ENCODE measurements around the gene KIAA0753. TPM values are rescaled to one million over a fixed set of nuclear protein-coding genes. Genes with fewer than 3 reads are reported as not detected.

KIAA0753 gene
- total and polyA plus RNA-seq, 9 of the 15 experiments (the other 6 are each of a cell fraction or from before 2014, with no cell fraction given): 2.0 to 9.0 (median 6.9) TPM

GRCh38 chr17:6545291-6545690 lies 95.2 kb downstream of the KIAA0753 start:
- no peak overlapping the region for H3K27ac ChIP-seq (ENCODE audit: extremely low read depth, low read depth, low read length)
- ATAC-seq (no peak), FAIRE-seq (no peak), DNase-seq (ENCODE audit: extremely low read depth in 1 of 4, low spot score in 3 of 4) (no peak)
- H3K9me1 ChIP-seq (ENCODE audit: control insufficient read depth, insufficient read depth, low read length): no peaks in the 10 kb centered on the region
- ChIA-PET CTCF (ENCODE audit: low intra/inter-chr PET ratio) (no interaction called here), POLR2A (no interaction called here)
- H3K79me2 ChIP-seq (ENCODE audit: control insufficient read depth, insufficient read depth, low read length): no peaks in the 10 kb centered on the region
- H2AFZ ChIP-seq (ENCODE audit: low read depth, low read length): no peak overlapping the region
- no peak for TF ChIP-seq ZNF695 (CRISPR knock-in tag; IDR thresholded peaks at IDR 0.05)
- no peak for TF ChIP-seq BACH1 (tag; IDR thresholded peaks at IDR 0.05)
- TF ChIP-seq HES1 (IDR thresholded peaks at IDR 0.05; ENCODE audit: low read depth): no peak
- no peak for TF ChIP-seq NR0B1 (IDR thresholded peaks at IDR 0.05; ENCODE audit: partially characterized antibody)
- TF ChIP-seq DIDO1 (tag; IDR thresholded peaks at IDR 0.05; ENCODE audit: low read depth): no peak
- TF ChIP-seq GATAD2B (IDR thresholded peaks at IDR 0.05; ENCODE audit: borderline replicate concordance): no peak
- TF ChIP-seq CCNT2 (IDR thresholded peaks at IDR 0.05; ENCODE audit: borderline replicate concordance, extremely low read depth, insufficient read length, low read depth, low read length): no peak
- no peak for TF ChIP-seq CAMTA2 (CRISPR knock-in tag; conservative IDR thresholded peaks at IDR 0.05)
- TF ChIP-seq, protein P1, sequence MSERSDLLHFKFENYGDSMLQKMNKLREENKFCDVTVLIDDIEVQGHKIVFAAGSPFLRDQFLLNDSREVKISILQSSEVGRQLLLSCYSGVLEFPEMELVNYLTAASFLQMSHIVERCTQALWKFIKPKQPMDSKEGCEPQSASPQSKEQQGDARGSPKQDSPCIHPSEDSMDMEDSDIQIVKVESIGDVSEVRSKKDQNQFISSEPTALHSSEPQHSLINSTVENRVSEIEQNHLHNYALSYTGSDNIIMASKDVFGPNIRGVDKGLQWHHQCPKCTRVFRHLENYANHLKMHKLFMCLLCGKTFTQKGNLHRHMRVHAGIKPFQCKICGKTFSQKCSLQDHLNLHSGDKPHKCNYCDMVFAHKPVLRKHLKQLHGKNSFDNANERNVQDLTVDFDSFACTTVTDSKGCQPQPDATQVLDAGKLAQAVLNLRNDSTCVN (CRISPR knock-in tag; IDR thresholded peaks at IDR 0.05): no peak
- no peak for TF ChIP-seq KLF13 (tag; IDR thresholded peaks at IDR 0.05; ENCODE audit: borderline replicate concordance, low read depth)
- no peak for TF ChIP-seq HNRNPUL1 (IDR thresholded peaks at IDR 0.05; ENCODE audit: low read length)
- TF ChIP-seq ZKSCAN8 (CRISPR knock-in tag; IDR thresholded peaks at IDR 0.05): no peak
- TF ChIP-seq STAT6 (CRISPR knock-in tag; IDR thresholded peaks at IDR 0.05): no peak
- TF ChIP-seq LCOR (CRISPR knock-in tag; IDR thresholded peaks at IDR 0.05): no peak
- peaks cover 0 to 33% of the 10 kb centered on the region in 2 experiments; a peak in 1 of 5 replicates for H3K27me3 ChIP-seq (ENCODE audit: control insufficient read depth in 2 of 2, insufficient read depth in 2 of 2, low read length in 2 of 2)
- in situ Hi-C loops (cut with MboI) (no loop called here), intact Hi-C loops (cut with micrococcal nuclease) (no loop called here)
- no peak overlapping the region for H3K4me2 ChIP-seq (ENCODE audit: insufficient read depth, low read length)
- no TSS peak for BruUV-seq (replicated peaks)
- WGBS (ENCODE audit: insufficient coverage, low coverage, missing lambda C conversion rate): 0% methylated on average over 4 of the region's 8 CpGs
- H3K9ac ChIP-seq (ENCODE audit: insufficient read depth in 1 of 2, low read depth in 2 of 2, low read length in 2 of 2): no peak overlapping the region
- no peak overlapping the region for H3K4me3 ChIP-seq
- H4K20me1 ChIP-seq (replicated peaks; ENCODE audit: control insufficient read depth, insufficient read depth, low read length): no peaks in the 10 kb centered on the region
- H3K9me3 ChIP-seq (replicated peaks; ENCODE audit: control insufficient read depth, insufficient read depth, low read depth, low read length): no peaks in the 10 kb centered on the region
- no peaks in the 10 kb centered on the region for H3K4me1 ChIP-seq (replicated peaks in 1 of 2; ENCODE audit: control insufficient read depth in 2 of 2, insufficient read depth in 2 of 2, low read length in 2 of 2)
- H3K36me3 ChIP-seq (ENCODE audit: control insufficient read depth, insufficient read depth, low read length): no peaks in the 10 kb centered on the region

All from K562 (cell line).